GM18858 (cell line): ENCODE measurements around the gene C2CD3.

ENCODE experiments used
- ATAC-seq: cut with Tn5 transposase; IDR thresholded peaks from one replicate; pipeline ENCODE4 v1.9.1; 2021; ENCODE audit not compliant: unreplicated experiment

C2CD3 gene

GRCh38 chr11:73983741-73984538 lies 186.9 kb downstream of the C2CD3 start:
- no peak for ATAC-seq

- peak; percentile 44 for ATAC-seq
These were observed 187.6 kb downstream of the C2CD3 start for GRCh38 chr11:73982990-73983740.

- ATAC-seq: peak; percentile 25
These were observed 188.2 kb downstream of the C2CD3 start, which contains the start of gene UCP2 for GRCh38 chr11:73982595-73982989. UCP2 (minus strand) TSS chr11:73982843; CDS start chr11:73978378, 4,465 bp downstream.

GRCh38 chr11:73981051-73981805 lies 189.6 kb downstream of the C2CD3 start:
- ATAC-seq: no peak

GRCh38 chr11:73980001-73980961 lies 190.5 kb downstream of the C2CD3 start:
- peak; percentile 49 for ATAC-seq

- no peak for ATAC-seq
These were observed 192.2 kb downstream of the C2CD3 start for GRCh38 chr11:73978576-73979086.

- no peak for ATAC-seq
These were observed 192.8 kb downstream of the C2CD3 start for GRCh38 chr11:73977856-73978519.

GRCh38 chr11:73976451-73977151 lies 194.2 kb downstream of the C2CD3 start:
- no peak for ATAC-seq

- no peak for ATAC-seq
These were observed 195.4 kb downstream of the C2CD3 start for GRCh38 chr11:73975479-73975757.

GRCh38 chr11:73974604-73975478 lies 196.0 kb downstream of the C2CD3 start:
- ATAC-seq: no peak

GRCh38 chr11:73972620-73973449 lies 198.0 kb downstream of the C2CD3 start:
- no peak for ATAC-seq

GRCh38 chr11:73972187-73972586 lies 198.6 kb downstream of the C2CD3 start:
- no peak for ATAC-seq

- ATAC-seq: no peak
These were observed 199.6 kb downstream of the C2CD3 start for GRCh38 chr11:73971175-73971719.

GRCh38 chr11:73969991-73970800 lies 200.6 kb downstream of the C2CD3 start:
- ATAC-seq: no peak

GRCh38 chr11:73969091-73969490 lies 201.7 kb downstream of the C2CD3 start:
- ATAC-seq: no peak

- no peak for ATAC-seq
These were observed 202.3 kb downstream of the C2CD3 start for GRCh38 chr11:73968356-73968966.
